Stimulated activated CD4-positive, alpha-beta T cell treated with anti-CD3 and anti-CD28 coated beads, TNF-alpha, amount 100 ng/mL, for 24 hours (primary cell): Measurements from ENCODE around the gene ZBTB2.
"Not testable (repeated sequence)": the region's sequence is repeated elsewhere in the genome, so short reads cannot be mapped to it uniquely, and the experiment has no call there.

Source experiments
- DNase-seq, 3 experiments: peaks; one replicate each; pipeline ENCODE4 v3.0.0-alpha.2; 2020; ENCODE audit warnings: low read depth in 3 of 3

The ZBTB2 gene

DNA sequence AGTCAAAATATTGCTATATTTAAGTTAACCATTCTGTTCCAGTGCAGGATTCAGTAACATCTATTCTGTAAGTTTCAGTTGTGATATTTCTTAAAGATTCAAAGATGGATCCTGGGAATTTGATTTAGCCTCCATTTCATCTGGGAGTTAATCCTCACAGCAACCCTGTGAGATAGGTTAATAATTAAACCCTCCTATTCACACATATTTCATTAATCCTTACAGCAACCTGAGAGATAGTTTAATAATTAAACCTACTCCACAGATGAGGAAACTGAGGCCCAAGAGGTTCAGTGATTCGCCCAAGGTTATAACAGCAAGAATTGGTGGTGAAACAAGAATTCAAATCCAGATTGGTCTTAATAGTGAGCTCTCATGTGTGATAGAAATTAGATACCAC lies 10.9 kb upstream of the ZBTB2 start:
- no peak for DNase-seq

DNA sequence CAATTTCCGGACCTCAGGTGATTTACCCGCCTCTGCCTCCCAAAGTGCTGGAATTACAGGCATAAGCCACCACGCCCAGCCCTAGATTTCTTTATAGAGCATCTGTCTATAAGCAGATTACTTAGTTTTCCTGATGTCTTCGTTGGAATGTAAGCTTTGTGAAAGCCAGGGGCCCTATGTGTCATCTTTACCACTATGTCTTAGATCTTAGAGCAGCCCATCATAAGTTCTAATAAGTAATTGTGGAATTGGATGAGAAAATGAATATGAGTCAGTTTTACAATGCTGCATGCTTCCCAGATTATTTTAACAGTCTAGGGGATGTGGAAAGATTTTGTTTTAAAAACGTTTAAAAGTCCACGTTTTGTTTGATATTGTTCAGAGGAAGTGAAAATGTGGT lies 9.1 kb upstream of the ZBTB2 start:
- DNase-seq = no peak

DNA sequence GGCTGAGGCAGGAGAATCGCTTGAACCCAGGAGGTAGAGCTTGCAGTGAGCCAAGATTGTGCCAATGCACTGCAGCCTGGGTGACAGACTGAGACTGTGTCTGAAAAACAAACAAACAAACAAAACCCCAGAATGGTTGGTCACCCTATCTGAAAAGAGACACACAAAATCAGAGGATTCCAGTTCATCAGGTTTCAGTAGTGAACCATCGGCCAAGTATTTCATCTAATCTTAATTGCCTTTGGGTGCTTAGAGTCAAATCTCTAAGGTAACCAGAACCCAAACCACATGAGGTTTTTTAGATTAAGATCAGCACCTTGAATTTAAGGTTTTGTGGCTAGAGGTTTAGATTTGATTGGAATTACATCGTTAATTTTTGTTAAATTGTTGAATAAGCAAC lies 8.3 kb upstream of the ZBTB2 start:
- DNase-seq = no peak

DNA sequence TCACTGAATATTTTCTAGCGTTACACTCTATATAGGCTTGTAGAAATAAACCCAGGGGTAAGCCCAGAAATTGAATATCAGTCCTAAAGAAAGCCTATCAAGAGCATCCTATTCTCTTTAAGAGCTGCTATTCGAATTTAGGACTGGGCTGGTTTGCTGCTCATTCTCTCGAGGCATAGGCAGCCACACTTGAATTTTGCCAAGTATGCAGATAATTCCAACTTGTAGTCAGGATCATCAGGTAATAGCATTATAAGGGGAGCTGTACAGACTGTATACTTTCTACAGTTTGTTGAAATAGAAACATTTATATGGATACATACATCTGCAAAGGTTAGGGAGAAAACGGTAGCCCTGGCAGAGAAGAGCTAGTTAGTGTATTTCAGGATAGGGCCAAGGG lies 2.1 kb upstream of the ZBTB2 start:
- DNase-seq = no peak

DNA sequence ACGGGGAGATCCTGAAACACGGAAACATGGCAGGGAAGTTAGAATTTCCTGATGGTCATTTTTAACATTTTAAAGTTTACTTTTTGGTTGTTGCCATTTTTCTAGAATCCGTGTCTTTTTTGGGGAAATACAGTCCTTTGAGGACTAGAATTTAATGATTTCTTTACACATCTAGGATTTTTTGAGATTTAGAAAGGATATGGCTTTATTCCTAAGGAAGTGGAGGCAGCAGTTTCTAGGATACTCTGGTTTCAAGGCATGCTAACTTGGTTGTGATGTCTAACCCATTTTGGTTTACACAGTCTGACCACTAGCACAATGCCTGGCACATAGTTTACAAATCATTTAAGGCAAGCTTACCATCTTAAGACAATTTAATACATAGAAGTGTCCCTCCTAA lies 1.1 kb upstream of the ZBTB2 start:
- DNase-seq = no peak

DNA sequence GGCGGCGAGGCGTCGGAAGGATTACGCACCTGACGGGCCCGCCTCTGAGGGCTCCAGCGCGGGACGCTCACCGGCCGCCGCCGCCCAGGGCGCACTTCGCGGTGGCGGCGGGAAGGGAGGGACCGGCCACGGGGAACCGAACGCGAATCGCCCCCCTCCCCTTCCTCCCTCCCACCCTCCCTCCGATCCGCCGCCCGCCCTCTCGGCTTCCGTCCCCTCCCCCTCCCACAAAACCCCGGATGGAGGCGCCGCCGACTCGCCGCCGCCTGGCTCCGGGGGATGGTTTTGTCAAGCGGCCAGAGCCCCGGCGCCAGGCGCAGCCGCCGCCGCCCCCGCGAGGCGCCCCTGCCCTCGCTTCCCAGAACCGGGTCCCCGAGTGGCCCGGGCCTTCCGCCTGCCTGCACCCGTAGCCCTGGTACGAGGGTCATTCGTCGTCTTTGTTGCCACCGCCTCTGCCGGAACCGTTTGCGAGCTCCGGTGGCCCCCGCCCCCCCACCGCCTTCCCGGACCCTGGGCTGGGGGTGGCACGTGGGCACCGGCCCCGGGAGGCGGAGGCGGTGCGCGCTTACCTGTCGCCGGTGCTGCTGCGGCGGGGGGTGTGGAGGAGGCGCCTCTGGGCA lies 398 bp downstream of the ZBTB2 start:
- DNase-seq = peak; percentile 66 to 74 (median 71)

DNA sequence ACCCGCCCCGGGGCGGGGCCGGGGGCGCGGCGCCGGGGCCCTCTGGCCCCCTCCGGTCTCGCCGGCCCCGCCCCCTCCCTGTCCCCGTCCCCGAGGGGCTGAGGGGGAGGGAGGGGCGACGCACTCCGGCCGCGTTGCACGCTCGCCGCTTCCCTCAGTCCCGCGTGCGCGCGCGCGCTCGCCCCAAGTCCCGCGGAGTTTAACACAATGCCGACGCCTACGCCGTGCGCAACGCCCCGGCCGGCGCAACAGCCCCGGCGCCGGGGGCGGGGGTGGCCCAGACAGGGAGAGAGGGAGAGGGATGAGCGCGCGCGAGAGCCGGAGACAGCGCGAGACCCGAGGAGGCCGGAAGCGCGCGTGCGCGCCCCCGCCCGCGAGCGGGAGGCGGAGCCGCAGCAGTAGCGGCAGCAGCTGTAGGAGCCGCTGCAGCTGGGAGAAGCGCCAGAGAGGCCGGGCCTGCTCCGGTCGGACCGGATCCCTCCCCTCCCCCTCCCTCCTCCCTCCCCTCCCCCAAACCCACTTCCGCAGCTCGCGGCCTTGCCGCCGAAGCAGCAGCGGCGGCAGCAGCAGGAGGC lies 996 bp downstream of the ZBTB2 start:
- peak; percentile 96 to 97 (median 97) for DNase-seq

DNA sequence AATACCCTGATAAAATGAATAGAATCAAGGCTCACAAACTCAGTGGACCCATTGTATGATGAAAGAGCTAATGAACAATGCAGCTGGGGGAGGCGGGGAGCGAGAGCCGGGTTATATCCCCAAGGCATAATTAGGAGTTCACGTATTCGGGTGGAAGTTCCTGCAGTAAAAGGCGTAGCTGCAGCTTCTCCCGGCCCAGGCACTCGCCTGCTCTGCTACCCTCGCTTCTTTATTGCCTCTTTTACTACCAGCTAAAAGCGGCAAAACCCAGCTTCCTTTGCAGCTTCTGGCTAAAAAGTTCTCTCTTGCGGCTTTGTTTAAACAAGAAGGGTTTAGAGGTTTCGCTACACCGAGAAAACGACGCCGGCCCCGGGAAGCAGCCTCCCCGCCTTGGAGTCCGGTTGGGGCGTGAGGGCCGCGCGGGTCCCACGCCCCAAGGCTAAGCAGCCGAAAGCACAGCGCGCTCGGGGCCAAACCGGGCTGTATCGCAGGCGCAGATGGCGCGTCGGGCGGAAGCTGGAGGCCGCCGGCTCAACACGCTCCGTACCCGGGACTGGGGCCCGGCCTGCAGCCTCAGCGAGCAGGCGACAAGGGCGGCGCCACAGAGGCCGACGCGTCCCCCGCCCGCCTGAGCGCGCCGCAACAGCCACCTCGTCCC lies 1.6 kb downstream of the ZBTB2 start:
- DNase-seq = peak in 1 of 3 experiments; percentile 23

DNA sequence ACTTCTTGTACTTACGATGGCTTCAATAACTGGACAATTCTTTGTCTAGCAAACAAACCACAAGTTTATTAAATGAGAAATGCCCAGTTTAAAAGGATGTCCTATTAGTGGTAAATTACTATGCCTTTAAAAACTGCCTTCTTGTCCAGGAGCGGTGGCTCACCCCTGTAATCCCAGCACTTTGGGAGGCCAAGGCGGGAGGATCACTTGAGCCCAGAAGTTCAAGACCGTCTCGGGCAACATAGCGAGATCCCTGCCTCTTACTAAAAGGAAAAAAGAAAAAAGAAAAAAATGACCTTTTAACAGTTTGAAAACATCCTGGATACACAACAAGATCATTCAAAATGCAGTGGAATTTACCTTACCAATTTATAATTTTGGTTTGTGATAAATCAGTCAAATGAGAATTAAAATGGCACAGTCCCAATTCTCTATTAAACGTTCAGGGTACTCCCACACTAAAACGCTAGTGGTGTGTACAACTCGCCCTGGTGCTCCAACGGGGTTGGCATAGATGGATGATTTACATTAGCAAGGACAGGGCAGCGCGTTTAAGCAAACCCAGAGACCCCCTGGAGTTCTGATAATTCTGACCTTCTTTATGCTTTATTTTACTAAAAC lies 2.3 kb downstream of the ZBTB2 start:
- DNase-seq = no peak

DNA sequence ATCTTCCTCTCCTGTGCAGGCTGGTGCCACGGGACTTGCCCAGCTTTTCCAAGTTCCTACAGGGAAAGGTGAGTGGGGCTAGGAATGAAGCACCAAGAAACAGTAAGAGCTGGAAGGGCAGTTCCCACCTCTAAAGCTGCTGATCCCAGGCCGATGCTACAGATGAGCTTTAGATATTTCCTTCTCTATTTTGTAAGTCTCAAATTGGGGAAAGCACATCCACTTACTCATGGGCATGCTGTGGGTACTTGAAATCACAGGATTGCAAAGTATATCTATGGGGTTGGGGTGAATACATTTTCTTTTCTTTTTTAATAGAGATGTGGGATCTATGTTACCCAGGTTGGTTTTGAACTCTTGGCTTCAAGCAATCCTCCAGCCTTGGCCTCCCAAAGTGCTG lies 3.1 kb downstream of the ZBTB2 start:
- no peak for DNase-seq

DNA sequence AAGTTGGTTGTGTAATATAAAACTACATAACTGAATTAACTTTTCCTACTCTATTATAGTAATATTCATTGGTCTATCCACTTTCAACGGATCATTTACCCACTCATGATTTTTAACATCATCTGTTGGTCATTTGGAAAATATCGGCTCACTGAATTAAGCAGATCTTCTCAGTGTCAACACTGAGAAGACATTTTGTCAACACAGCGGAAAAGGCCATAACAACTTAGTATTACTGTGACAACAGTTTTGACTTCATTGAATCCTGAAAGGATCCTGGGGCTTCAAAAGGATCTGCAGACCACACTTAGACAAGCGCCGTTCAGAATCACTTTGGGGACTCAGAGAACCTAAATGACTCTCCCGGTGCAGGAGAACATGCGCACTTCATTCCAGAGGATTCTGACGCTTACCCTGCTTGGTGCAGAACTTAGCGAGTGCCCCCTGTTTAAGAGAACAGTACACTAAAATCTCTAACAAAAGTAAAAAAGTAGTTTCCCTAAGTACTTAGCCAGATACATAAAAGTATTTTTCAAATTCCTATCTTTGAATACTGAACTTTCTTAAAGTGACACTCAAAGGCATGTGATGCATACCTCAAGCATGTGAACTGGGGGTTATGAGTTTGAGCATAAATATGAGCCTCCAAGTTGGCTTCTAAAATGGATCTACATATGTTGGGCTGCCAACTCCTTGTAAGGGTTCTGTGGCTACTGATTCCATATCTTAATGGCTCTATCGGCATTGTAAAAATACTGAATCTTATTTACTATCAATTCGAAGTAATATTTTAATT lies 4.0 kb downstream of the ZBTB2 start:
- no peak for DNase-seq

DNA sequence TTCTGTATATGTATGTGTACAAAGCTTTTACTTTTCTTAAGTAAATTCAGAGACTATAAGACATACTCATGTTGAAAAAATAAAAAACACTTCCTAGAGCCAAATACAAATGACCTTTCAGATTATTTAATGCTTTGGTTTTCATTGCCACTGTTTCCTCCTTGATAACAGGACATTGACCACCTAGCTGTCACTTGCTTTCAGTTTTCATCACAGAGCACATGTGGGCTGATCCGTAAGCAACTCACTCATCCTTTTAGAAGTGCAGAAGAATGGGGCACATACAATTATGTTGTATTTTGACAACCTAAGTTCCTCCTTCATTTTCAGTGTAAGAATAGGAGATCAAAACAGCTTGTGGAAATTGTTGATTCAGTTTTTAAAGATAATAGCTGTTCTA lies 6.2 kb downstream of the ZBTB2 start:
- no peak for DNase-seq

DNA sequence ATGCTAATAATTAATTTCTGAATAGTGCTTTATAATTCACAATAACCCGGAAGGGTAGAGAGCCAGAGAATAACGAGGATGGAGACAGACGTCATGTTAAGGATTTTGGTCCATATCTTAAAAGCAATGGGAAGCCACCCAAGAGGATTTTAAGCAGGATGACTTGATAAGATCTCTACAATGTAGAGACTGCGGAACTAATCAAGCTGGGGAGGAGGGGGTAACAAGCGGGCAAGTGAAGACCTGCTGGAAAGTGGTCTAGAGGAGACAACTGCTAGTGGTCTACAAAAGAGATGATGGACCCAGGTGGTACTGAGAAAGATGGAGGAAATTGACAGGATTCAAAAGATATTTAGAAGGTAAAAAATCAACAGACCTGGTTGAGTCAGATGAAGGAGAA lies 7.2 kb downstream of the ZBTB2 start:
- DNase-seq = no peak

DNA sequence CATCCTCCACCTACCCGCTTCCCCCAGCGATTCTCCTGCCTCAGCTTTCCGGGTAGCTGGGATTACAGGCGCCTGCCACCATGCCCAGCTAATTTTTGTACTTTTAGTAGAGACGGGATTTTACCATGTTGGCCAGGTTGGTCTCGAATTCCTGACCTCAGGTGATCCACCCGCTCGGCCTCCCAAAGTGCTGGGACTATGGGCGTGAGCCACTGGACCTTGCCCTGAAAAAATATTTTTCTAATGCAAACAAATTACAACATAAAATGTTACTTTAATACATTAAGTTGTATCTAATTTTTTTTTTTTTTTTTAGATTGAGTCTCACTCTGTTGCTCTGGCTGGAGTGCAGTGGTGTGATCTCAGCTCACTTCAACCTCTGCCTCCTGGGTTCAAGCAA lies 8.7 kb downstream of the ZBTB2 start:
- not testable (repeated sequence) for DNase-seq

DNA sequence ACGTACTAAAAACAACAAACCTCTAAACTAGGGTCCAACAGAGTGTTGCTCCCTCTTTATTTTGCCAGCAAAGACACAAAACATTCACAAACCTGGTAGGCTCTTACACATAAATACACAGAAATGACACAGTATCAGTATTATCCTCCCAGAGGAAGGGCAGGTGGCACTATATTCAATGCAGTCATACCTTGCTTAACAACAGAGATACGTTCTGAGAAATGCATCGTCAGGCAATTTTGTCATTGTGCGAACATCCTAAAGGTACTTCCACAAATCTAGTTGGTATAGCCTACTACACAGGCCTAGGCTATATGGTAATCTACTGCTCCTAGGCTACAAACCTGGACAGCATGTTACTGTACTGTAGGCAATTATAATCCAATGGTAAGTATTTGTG lies 9.6 kb downstream of the ZBTB2 start:
- no peak for DNase-seq

DNA sequence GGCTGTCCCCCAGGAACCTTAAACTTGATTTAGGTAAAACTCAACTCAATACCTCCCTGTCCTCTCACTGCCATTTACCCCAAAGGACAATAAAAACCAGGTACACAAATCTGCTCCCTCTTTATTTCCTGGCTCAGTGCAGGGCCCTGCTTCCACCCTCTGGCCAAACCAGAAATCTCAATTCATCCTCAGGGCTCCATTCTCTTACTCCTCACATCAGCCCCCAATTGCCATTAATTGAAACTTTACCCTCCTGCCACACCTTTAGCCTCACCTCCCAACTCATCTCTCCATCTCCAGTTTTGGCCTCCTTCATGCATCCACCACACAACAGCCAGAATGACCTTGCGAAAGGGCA lies 10.5 kb downstream of the ZBTB2 start:
- DNase-seq = no peak

DNA sequence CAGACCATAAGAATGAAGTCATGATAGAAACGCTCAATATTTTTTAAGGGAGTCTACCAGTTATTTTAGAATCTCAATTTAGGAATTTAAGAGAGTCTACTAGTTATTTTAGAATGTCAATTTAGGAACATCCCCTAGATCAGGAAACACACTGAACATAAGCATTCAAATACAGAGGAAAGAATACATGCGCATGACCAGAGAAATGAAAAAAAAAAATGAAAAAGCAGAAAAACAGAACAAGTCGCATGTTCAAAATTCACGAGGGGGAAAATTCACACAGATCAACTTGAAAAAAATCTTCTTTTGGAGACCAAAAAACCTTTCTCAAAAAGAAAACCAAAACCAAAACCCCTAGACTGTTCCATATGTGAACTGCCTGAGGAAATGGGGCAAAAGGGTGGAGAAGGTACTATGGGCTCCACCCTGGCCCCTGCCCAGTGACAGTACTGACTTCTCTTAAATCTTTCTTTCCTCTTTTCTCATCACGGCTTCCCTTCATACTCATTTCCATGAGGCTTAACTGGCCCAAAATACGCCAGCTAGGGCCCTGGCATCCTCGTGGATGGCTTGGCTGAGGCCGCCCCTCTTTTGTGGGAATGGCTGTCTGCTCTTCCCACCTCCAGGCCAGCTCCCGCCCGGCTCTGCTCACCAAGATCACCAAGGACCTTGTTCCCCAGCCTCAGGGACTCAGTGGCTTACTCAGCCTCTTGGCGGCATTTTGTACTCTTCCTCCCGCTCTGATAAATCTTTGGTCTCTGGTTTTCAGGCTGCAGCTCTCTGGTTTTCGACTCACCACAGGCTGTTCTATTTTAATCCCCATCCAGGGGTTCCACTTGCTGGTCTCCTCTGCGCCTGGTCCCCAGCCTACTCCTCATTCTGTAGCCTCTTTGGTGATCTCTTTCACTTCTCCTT lies 11.2 kb downstream of the ZBTB2 start:
- DNase-seq = no peak

DNA sequence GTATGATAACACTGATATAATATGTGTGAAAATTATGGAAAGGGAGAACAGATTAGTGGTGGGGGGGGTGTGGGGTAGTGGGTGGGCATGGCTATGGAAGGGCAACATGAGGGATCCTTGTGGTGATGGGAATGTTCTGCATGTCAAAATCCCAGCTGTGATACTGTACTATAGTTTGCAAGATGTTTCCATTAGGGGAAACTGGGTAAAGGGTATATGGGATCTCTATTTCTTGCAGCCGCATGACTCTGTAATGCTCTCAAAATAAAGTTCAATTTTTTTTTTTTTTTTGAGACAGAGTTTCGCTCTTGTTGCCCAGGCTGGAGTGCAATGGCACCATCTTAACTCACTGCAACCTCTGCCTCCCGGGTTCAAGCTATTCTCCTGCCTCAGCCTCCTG lies 14.3 kb downstream of the ZBTB2 start:
- no peak for DNase-seq

DNA sequence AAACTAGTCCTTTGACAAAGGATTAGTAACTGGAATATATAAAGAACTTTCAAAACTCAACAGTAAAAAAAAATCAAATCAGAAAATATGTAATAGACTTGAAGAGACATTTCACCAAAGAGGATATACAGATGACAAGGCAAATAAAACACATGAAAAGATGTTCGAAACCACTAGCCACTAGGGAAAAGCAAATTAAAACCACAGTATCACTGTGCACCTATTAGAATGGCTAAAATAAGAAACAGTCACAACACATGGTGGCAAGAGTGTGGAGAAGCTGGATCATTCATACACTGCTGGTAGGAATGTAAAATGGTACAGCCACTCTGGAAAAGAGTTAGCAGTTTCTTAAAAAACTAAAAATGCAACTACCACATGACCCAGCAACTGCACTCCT lies 14.9 kb downstream of the ZBTB2 start:
- DNase-seq = no peak

DNA sequence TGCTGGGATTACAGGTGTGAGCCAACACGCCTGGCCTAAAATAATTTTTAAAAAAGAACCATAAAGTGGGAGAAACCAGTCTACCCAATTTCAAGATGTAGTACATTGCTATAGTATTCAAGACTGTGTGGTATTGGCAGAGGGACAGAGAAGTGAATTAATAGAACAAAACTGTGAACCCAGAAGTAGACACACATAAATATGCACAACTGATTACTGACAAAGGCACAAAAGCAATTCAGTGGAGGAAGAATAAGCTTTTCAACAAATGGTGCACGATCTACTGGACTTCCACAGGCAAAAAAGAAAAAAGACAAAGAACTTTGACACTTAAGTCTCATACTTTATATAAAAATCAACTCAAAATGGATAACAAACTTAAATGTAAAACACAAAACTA lies 15.5 kb downstream of the ZBTB2 start:
- DNase-seq = no peak

DNA sequence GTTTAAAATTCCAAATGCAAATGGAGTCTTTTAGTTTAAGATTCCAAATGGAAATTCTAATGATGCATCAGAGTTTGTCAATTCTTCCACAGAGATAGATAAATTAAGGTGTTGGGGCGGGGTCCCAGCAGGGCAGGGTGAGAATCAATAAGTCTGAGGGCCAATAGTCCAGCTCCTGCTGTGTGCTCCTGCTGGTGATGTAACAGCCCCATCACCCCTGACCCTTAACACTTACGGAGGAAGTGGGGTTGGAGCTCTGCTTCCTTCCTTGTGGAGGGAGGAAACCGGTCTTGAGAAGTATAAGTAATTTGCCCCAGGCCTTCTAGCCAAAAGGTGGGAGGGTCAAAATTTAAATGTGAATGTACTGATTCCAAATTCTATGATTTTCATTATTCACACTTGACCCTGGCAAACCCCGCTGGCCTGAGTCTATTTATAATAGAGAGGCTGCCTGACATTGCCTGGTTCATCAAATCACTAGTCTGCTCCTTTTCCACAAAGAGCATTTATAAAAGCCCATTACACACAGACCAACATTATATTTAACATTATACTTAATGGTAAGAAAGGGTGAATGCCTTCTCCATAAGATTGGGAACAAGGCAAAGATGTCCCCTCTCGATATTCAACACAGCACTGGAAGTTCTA lies 17.2 kb downstream of the ZBTB2 start:
- no peak for DNase-seq
